Prostate gland (tissue), 2 donors: Measurements from ENCODE around the gene KRTAP10-3.

Source experiments
- CTCF ChIP-seq, 4 experiments: fragments of 200-600 bp in 2 of 4; fragments of 450-650 bp in 2 of 4; sonication (generic) in 2 of 4; IDR thresholded peaks; 1 replicate in 3 of 4; 2 replicates in 1 of 4; pipeline ENCODE4 v1.5.1; 2016 to 2019; ENCODE audit warnings: antibody characterized with exemption in 4 of 4, mild to moderate bottlenecking in 2 of 4, moderate library complexity in 2 of 4
- POLR2A ChIP-seq: fragments of 450-650 bp; IDR thresholded peaks from one replicate; pipeline ENCODE4 v1.6.1; 2016; ENCODE audit warnings: antibody characterized with exemption, mild to moderate bottlenecking
- POLR2AphosphoS5 ChIP-seq: sonication (generic); formaldehyde crosslinking; IDR thresholded peaks from one replicate; pipeline ENCODE4 v1.6.1; 2017; ENCODE audit warnings: antibody characterized with exemption

GRCh38 chr21:44571844-44572782 lies 13.5 kb upstream of the KRTAP10-3 start:
- no peak for TF ChIP-seq CTCF (IDR thresholded peaks at IDR 0.05)
- no peak for TF ChIP-seq POLR2AphosphoS5
- TF ChIP-seq POLR2A = no peak
